Mesenchymal stem cell (in vitro differentiated cells and primary cell): Measurements from ENCODE around the gene RTL10.

Experiments
- DNase-seq: peaks from one replicate; pipeline ENCODE4 v3.0.0-alpha.2; 2013
- H2AFZ ChIP-seq: one replicate; pipeline ENCODE4 v1.6.1; 2013; ENCODE audit warnings: low read depth, mild to moderate bottlenecking, control low read depth, inconsistent platforms, low read length, moderate library complexity
- H2AK5ac ChIP-seq: 2 replicates; pipeline ENCODE4 v1.6.1; 2013; ENCODE audit warnings: low read length, moderate library complexity, mild to moderate bottlenecking, inconsistent platforms; ENCODE audit not compliant: severe bottlenecking
- H2BK120ac ChIP-seq: one replicate; pipeline ENCODE4 v1.6.1; 2013; ENCODE audit warnings: low read depth, mild to moderate bottlenecking, inconsistent platforms, low read length, moderate library complexity
- H2BK12ac ChIP-seq, 2 experiments: one replicate each; pipeline ENCODE4 v1.6.1; 2013; ENCODE audit warnings: inconsistent platforms in 2 of 2, low read length in 2 of 2, mild to moderate bottlenecking in 2 of 2, moderate library complexity in 2 of 2, control low read depth in 1 of 2
- H2BK15ac ChIP-seq: one replicate; pipeline ENCODE4 v1.6.1; 2013; ENCODE audit warnings: mild to moderate bottlenecking, low read depth, inconsistent platforms; ENCODE audit not compliant: poor library complexity, severe bottlenecking
- H2BK5ac ChIP-seq: 2 replicates; pipeline ENCODE4 v1.6.1; 2013; ENCODE audit warnings: low read depth, mild to moderate bottlenecking, low read length, control low read depth, inconsistent platforms; ENCODE audit not compliant: poor library complexity, severe bottlenecking
- H3K14ac ChIP-seq, 2 experiments: one replicate each; pipeline ENCODE4 v1.6.1; 2013; ENCODE audit warnings: inconsistent platforms in 2 of 2, low read length in 2 of 2, control low read depth in 1 of 2, mild to moderate bottlenecking in 1 of 2, moderate library complexity in 1 of 2
- H3K18ac ChIP-seq, 2 experiments: one replicate each; pipeline ENCODE4 v1.6.1; 2013; ENCODE audit warnings: inconsistent platforms in 2 of 2, low read length in 2 of 2, control low read depth in 1 of 2, low read depth in 1 of 2, mild to moderate bottlenecking in 1 of 2
- H3K23ac ChIP-seq, 2 experiments: one replicate each; pipeline ENCODE4 v1.6.1; 2013; ENCODE audit warnings: inconsistent platforms in 2 of 2, low read length in 2 of 2, mild to moderate bottlenecking in 2 of 2, moderate library complexity in 2 of 2, control low read depth in 1 of 2
- H3K27ac ChIP-seq: 2 replicates; pipeline ENCODE4 v1.5.1; 2013; ENCODE audit warnings: mild to moderate bottlenecking, moderate library complexity, low read length, control low read depth, inconsistent platforms; ENCODE audit not compliant: poor library complexity, severe bottlenecking
- H3K27me3 ChIP-seq, 2 experiments: 2 replicates each; pipeline versions ENCODE4 v1.6.1 to v1.7.0; 2013; ENCODE audit warnings: low read length in 2 of 2, mild to moderate bottlenecking in 2 of 2, moderate library complexity in 2 of 2, control low read depth in 1 of 2, inconsistent platforms in 1 of 2; ENCODE audit not compliant: control insufficient read depth in 1 of 2, insufficient read depth in 1 of 2
- H3K36me3 ChIP-seq, 2 experiments: 2 replicates each; pipeline versions ENCODE4 v1.6.1 to v1.7.0; 2013; ENCODE audit warnings: low read length in 2 of 2, control low read depth in 1 of 2, inconsistent platforms in 1 of 2, low read depth in 1 of 2, mild to moderate bottlenecking in 1 of 2; ENCODE audit not compliant: insufficient read depth in 2 of 2, control insufficient read depth in 1 of 2
- H3K4ac ChIP-seq, 2 experiments: one replicate each; pipeline ENCODE4 v1.6.1; 2013; ENCODE audit warnings: inconsistent platforms in 2 of 2, low read length in 2 of 2, mild to moderate bottlenecking in 2 of 2, moderate library complexity in 2 of 2, control low read depth in 1 of 2, low read depth in 1 of 2
- H3K4me1 ChIP-seq: 2 replicates; pipeline ENCODE4 v1.6.1; 2013; ENCODE audit warnings: low read depth, low read length, control low read depth; ENCODE audit not compliant: control insufficient read depth, insufficient read depth
- H3K4me2 ChIP-seq: 2 replicates; pipeline ENCODE4 v1.6.1; 2013; ENCODE audit warnings: low read length, mild to moderate bottlenecking, inconsistent platforms; ENCODE audit not compliant: poor library complexity, severe bottlenecking
- H3K4me3 ChIP-seq, 2 experiments: 2 replicates each; pipeline versions ENCODE4 v1.5.1 to v1.7.0; 2013; ENCODE audit warnings: low read length in 2 of 2, mild to moderate bottlenecking in 2 of 2, control low read depth in 1 of 2, low read depth in 1 of 2; ENCODE audit not compliant: insufficient read depth in 1 of 2
- H3K79me1 ChIP-seq: replicated peaks from 2 replicates; pipeline ENCODE4 v1.6.1; 2013; ENCODE audit warnings: mild to moderate bottlenecking, control low read depth, low read length, inconsistent platforms; ENCODE audit not compliant: poor library complexity, severe bottlenecking
- H3K9ac ChIP-seq: 2 replicates; pipeline ENCODE4 v1.7.0; 2013; ENCODE audit warnings: mild to moderate bottlenecking, low read length, moderate library complexity
- H3K9me3 ChIP-seq: 2 replicates; pipeline ENCODE4 v1.7.0; 2013; ENCODE audit warnings: mild to moderate bottlenecking, low read length; ENCODE audit not compliant: control insufficient read depth
- H4K8ac ChIP-seq: one replicate; pipeline ENCODE4 v1.6.1; 2013; ENCODE audit warnings: inconsistent platforms, mild to moderate bottlenecking, low read length, moderate library complexity
- H4K91ac ChIP-seq: one replicate; pipeline ENCODE4 v1.6.1; 2013; ENCODE audit warnings: mild to moderate bottlenecking, low read length, inconsistent platforms
- WGBS: methylation state at CpG from one replicate; pipeline ENCODE4 v1.1.7; 2013; ENCODE audit warnings: mixed read lengths; 5-methylcytosine and 5-hydroxymethylcytosine counted together

RTL10 gene

DNA sequence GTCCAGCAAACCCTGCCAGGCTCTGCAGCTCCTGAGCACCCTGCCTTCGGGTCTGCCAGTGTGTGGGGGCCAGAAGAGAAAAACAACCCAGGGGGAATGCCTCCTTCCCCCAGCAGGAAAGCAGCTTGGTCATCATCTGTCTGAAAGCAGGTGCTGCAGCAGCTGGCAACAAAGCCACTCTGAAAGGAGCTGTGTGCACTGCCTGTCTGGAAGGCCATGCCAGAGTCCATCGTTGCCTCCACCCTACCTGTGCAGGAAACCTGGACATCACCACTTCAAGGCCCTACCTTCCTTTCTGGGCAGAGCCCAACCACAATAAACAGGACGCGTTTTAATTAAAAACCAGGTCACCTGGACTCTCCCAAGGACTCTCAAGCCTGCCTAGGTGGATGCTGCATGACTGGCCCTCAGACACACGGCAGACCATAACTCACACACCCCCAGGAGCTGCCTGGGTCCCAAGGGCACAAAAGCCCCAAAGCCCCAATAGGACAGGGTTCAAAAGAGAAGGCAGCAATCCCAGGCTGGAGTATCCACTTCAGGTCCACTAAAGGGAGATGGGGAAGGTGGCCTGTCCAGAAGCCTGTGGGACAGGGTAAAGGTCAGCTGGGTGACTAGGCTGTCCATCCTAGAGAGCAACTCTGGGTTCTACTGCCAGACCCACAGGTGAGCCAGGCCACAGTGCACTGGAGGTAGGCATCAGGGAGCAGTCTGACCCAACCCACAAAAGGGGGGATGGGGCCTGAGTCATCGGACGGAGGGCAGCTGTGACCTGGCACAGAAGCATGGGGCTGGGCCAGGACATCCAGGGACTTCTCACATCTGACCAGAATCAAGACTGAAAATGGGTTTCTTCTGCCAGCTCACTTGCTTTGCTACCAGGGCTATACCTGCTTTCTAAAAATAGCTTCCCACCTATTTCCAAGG is 6.1 kb downstream of the RTL10 start:
- H3K4ac ChIP-seq: no peak overlapping the region
- 68% methylated on average over 6 of the region's 7 CpGs for WGBS
- H3K4me2 ChIP-seq: no peak overlapping the region
- no peak overlapping the region for H2BK120ac ChIP-seq
- H2AK5ac ChIP-seq: no peak overlapping the region
- H2BK5ac ChIP-seq: no peak overlapping the region
- peaks cover 27 to 60% of the 10 kb centered on the region in 2 experiments for H3K36me3 ChIP-seq
- no peaks in the 10 kb centered on the region for H3K9me3 ChIP-seq
- H2AFZ ChIP-seq: no peak overlapping the region
- H3K27me3 ChIP-seq: no peaks in the 10 kb centered on the region
- H2BK15ac ChIP-seq: no peak overlapping the region
- peaks cover 63% of the 10 kb centered on the region for H3K4me1 ChIP-seq
- H3K4me3 ChIP-seq: no peak overlapping the region
- no peak overlapping the region for H3K27ac ChIP-seq
- H2BK12ac ChIP-seq: no peak overlapping the region
- peak overlapping the region in 1 of 2 experiments; percentile 54 for H3K18ac ChIP-seq
- H3K9ac ChIP-seq: no peak overlapping the region
- H3K23ac ChIP-seq: peak overlapping the region in 1 of 2 experiments; percentile 26
- peak; percentile 45 for DNase-seq
- H3K79me1 ChIP-seq: peaks cover 62% of the 10 kb centered on the region
- peak overlapping the region; percentile 19 for H4K8ac ChIP-seq
- H3K14ac ChIP-seq: no peak overlapping the region
- peak overlapping the region; percentile 1 for H4K91ac ChIP-seq

DNA sequence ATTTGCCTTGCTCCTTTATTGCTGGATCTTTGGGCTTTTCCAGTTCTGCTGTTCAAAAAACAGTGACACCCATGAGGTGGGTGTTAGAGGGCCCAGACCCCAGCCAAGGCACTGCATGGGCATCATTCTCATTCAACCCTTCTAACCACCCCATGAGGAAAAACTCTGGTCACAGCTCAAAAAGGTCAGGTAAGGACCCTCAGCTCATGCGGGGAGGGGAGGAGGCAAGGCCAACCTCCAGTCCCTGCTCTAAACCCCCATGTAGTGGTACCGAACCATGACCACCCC is 7.4 kb downstream of the RTL10 start:
- Histone ChIP-seq H3K9me3 (no peaks in the 10 kb centered on the region), H4K91ac (no peak overlapping the region), H3K27me3 (no peaks in the 10 kb centered on the region), H3K23ac (no peak overlapping the region), H2BK5ac (no peak overlapping the region), H3K4me3 (no peak overlapping the region), H3K4ac (no peak overlapping the region), H3K4me2 (no peak overlapping the region), H2AFZ (no peak overlapping the region), H3K36me3 (peaks cover 24 to 68% of the 10 kb centered on the region in 2 experiments), H3K14ac (no peak overlapping the region), H2BK120ac (no peak overlapping the region), H2AK5ac (no peak overlapping the region), H3K9ac (no peak overlapping the region), H2BK15ac (no peak overlapping the region), H3K27ac (no peak overlapping the region), H3K79me1 (peaks cover 74% of the 10 kb centered on the region), H3K18ac (no peak overlapping the region), H2BK12ac (no peak overlapping the region), H4K8ac (no peak overlapping the region), H3K4me1 (peaks cover 60% of the 10 kb centered on the region)
- 100% methylated on average over 1 of the region's 2 CpGs for WGBS
- no peak for DNase-seq

DNA sequence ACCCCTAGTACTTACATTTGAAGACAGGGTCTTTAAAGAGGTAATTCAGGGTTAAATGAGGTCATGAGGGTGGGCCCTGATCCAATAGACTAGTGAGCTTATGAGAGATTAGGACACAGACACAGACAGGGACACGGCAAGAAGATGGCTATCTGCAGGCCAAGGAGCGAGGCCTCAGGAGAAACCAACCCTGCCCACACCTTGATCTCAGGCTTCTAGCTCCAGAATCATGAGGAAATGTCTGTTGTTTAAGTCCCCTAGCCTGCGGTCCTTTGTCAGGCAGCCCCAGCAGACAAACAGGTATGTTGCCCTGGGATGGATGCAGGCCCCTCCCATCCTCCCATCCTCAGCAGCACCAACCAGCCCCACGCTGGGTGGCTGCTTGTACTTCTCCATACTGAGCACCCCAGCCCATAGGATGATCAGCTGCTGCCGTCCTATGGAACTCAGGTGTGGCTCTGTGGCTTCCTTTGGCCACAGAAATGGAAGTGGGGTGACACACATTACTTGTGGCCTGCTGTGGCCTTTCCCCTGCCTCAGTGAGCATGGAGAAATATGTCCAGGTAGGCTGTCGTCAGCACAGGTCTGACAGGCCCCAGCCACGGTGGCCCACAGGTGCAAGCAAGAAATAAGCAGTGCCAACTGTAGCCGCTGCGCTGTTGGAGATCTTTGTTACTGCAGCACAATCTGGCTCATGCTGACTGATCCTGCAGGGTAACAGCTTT is 7.9 kb downstream of the RTL10 start:
- H2BK15ac ChIP-seq: no peak overlapping the region
- peaks cover 19 to 65% of the 10 kb centered on the region in 2 experiments for H3K36me3 ChIP-seq
- no peak overlapping the region for H4K8ac ChIP-seq
- H3K4me1 ChIP-seq: peaks cover 61% of the 10 kb centered on the region
- H3K18ac ChIP-seq: no peak overlapping the region
- no peak overlapping the region for H3K23ac ChIP-seq
- H3K79me1 ChIP-seq: peaks cover 76% of the 10 kb centered on the region
- H2BK12ac ChIP-seq: no peak overlapping the region
- DNase-seq: no peak
- no peak overlapping the region for H2AFZ ChIP-seq
- H3K14ac ChIP-seq: no peak overlapping the region
- H3K4ac ChIP-seq: no peak overlapping the region
- H3K9me3 ChIP-seq: no peaks in the 10 kb centered on the region
- H3K4me3 ChIP-seq: no peak overlapping the region
- H2BK120ac ChIP-seq: no peak overlapping the region
- H3K9ac ChIP-seq: no peak overlapping the region
- no peaks in the 10 kb centered on the region for H3K27me3 ChIP-seq
- no peak overlapping the region for H3K4me2 ChIP-seq
- no peak overlapping the region for H3K27ac ChIP-seq
- H2BK5ac ChIP-seq: no peak overlapping the region
- H4K91ac ChIP-seq: no peak overlapping the region
- WGBS: 96% methylated on average over 9 of the region's 9 CpGs
- H2AK5ac ChIP-seq: no peak overlapping the region

DNA sequence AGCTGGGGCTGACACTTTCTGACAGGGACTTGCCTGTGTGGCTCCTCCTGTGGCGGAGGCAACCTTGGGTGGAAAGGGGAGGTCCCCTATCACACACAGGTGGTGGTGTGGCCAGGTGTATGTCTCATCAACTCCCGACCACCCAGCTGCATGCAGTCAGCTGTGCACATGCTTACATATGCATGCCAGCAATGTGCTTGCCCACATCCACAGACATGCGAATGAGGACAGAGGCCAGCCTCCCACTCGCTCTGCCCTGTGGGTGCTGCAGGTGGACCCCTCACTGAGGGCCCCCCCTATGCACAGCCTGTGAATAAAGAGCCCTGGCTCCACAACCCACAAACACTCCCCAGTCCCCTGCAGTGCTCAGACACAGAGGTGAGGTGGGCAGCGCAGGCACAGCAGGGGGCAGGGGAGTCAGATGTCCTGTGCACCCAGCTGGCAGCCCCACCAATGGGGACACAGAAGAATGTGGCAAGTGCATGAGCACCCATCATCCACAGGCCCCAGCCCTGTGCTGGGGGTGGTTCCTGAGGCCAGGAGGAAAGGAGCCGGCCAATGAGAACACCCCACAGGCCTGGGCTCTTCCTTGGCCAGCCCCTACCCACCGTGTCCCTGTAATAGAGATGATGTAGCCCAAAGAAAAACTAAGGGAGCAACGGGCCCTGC is 9.5 kb downstream of the RTL10 start:
- Histone ChIP-seq H2BK15ac (no peak overlapping the region), H4K91ac (no peak overlapping the region)
- 91% methylated on average over 8 of the region's 8 CpGs for WGBS

More for the DNA sequence above, 9.5 kb downstream of the RTL10 start:
- H2BK5ac ChIP-seq: no peak overlapping the region
- H3K4me2 ChIP-seq: no peak overlapping the region
- peaks cover 68% of the 10 kb centered on the region for H3K79me1 ChIP-seq
- H3K36me3 ChIP-seq: peaks cover 3 to 49% of the 10 kb centered on the region in 2 experiments
- H2AFZ ChIP-seq: no peak overlapping the region
- peak overlapping the region in 1 of 2 experiments; percentile 79 for H3K14ac ChIP-seq
- no peak overlapping the region for H3K4me3 ChIP-seq
- DNase-seq: no peak
- H2BK12ac ChIP-seq: no peak overlapping the region
- H3K27me3 ChIP-seq: no peaks in the 10 kb centered on the region
- H3K4ac ChIP-seq: no peak overlapping the region
- peak overlapping the region in 1 of 2 experiments; percentile 74 for H3K23ac ChIP-seq
- H3K4me1 ChIP-seq: peaks cover 49% of the 10 kb centered on the region
- no peaks in the 10 kb centered on the region for H3K9me3 ChIP-seq
- H4K8ac ChIP-seq: no peak overlapping the region
- H2AK5ac ChIP-seq: no peak overlapping the region
- no peak overlapping the region for H3K27ac ChIP-seq
- no peak overlapping the region for H3K9ac ChIP-seq
- peak overlapping the region in 1 of 2 experiments; percentile 21 for H3K18ac ChIP-seq
- no peak overlapping the region for H2BK120ac ChIP-seq
